Activated T-cell treated with anti-CD3 and anti-CD28 coated beads, Interleukin-2, amount 50 U/mL, for 24 hours (primary cell): ENCODE measurements around the gene C1QTNF7.
A peak's percentile ranks its signal among the peaks of the same experiment; 100 is the strongest.

Source experiments
- DNase-seq: peaks from one replicate; pipeline ENCODE4 v3.0.0-alpha.2; 2020
- H3K27ac Mint-ChIP-seq: 2 replicates; pipeline ENCODE4 v1.8.0; 2020; ENCODE audit warnings: mild to moderate bottlenecking, mixed read lengths
- H3K27me3 Mint-ChIP-seq: 2 replicates; pipeline ENCODE4 v1.8.0; 2020; ENCODE audit warnings: mixed read lengths
- H3K36me3 Mint-ChIP-seq: 2 replicates; pipeline ENCODE4 v1.8.0; 2020; ENCODE audit warnings: low read depth, mixed read lengths
- H3K4me1 Mint-ChIP-seq: 2 replicates; pipeline ENCODE4 v1.8.0; 2020; ENCODE audit warnings: low read depth, mixed read lengths
- H3K4me3 Mint-ChIP-seq: 2 replicates; pipeline ENCODE4 v1.8.0; 2020; ENCODE audit warnings: mild to moderate bottlenecking, moderate library complexity, mixed read lengths
- H3K9me3 Mint-ChIP-seq: 2 replicates; pipeline ENCODE4 v1.8.0; 2020; ENCODE audit warnings: mixed read lengths

The C1QTNF7 gene

DNA sequence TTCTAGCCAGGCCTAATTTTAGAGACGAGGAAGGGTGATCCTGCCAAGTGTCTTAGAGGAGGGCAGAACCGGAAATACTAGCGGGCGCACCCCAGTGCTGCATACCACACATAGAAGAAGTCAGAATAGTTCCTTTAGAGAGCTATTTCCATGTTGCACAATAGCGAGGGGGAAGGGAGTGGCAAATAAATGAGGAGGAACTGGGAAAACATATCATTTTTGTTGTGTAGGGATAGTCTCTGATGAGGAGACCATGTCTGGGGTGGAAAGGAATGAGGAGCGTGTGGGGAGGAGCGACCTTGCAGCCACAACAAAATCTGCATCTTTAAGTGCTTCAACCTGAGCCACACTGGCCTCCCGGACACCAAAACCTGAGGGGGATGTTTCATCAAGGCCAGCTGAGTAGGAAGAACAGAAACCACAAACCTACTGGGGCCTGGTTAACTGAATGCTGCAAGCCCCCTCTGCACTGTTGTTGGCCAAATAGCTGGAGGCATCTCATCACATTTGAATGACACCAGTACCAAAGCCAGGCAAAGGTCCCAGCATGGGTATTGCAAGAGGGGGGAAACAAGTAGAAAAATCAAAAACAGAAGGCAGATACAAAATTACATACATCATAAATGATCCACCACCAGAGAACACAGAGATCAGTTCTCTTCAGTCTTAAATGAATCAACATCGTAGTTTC, 26.7 kb upstream of the C1QTNF7 start:
- Mint-ChIP-seq H3K36me3 (no peaks in the 10 kb centered on the region), H3K4me3 (peak overlapping the region; percentile 47), H3K27me3 (no peaks in the 10 kb centered on the region), H3K9me3 (no peaks in the 10 kb centered on the region), H3K27ac (peak overlapping the region; percentile 71), H3K4me1 (peaks cover 42% of the 10 kb centered on the region)
- DNase-seq = peak; percentile 44

DNA sequence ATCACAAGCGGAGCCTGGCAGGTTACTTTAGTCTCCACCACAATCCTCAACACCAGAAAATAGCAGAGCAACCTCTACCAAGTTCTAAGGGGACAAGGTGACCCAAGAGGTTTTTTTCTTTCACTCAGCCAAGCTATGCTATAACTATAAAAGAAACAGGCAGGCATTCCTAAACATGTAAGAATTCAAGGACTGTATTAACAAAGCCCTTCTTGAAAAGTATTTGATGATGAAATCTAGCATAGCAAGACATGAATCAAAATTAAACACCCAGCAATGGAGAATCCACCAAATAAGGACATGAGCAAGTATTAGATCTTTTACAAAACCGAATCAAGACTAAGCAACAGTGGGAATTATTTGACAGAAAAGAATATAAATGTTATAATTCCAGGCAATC, 25.7 kb upstream of the C1QTNF7 start:
- DNase-seq = no peak
- Mint-ChIP-seq H3K27me3 (no peaks in the 10 kb centered on the region), H3K4me1 (peaks cover 41% of the 10 kb centered on the region), H3K27ac (peak overlapping the region; percentile 71), H3K9me3 (no peaks in the 10 kb centered on the region), H3K4me3 (no peak overlapping the region), H3K36me3 (no peaks in the 10 kb centered on the region)

GRCh38 chr4:15402974-15403373, 24.9 kb upstream of the C1QTNF7 start:
- no peak for DNase-seq
- no peaks in the 10 kb centered on the region for H3K27me3 Mint-ChIP-seq
- peaks cover 39% of the 10 kb centered on the region for H3K4me1 Mint-ChIP-seq
- H3K9me3 Mint-ChIP-seq = no peaks in the 10 kb centered on the region
- H3K36me3 Mint-ChIP-seq = no peaks in the 10 kb centered on the region
- no peak overlapping the region for H3K4me3 Mint-ChIP-seq
- no peak overlapping the region for H3K27ac Mint-ChIP-seq

DNA sequence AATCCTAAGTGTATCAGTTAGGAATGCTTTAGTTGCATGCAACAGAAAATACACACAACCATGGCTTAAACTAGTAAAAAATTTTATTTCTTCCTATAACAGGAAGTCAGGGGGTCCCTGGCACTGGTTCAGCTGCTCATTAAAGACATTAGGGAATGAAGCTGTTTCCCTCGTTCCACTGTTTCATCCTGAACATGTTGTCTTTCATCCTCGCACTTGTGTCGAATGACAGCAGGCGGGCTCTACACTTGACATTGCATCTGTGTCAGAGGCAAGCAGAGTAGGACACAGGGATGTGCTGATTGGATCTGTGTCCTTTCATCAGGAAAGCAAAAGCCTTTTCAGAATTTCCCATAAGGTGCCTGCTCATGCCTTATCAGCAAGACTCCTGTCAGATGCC, 22.8 kb upstream of the C1QTNF7 start:
- no peaks in the 10 kb centered on the region for H3K36me3 Mint-ChIP-seq
- DNase-seq = no peak
- H3K4me1 Mint-ChIP-seq = peaks cover 35% of the 10 kb centered on the region
- H3K4me3 Mint-ChIP-seq = no peak overlapping the region
- H3K9me3 Mint-ChIP-seq = no peaks in the 10 kb centered on the region
- H3K27ac Mint-ChIP-seq = no peak overlapping the region
- H3K27me3 Mint-ChIP-seq = no peaks in the 10 kb centered on the region

DNA sequence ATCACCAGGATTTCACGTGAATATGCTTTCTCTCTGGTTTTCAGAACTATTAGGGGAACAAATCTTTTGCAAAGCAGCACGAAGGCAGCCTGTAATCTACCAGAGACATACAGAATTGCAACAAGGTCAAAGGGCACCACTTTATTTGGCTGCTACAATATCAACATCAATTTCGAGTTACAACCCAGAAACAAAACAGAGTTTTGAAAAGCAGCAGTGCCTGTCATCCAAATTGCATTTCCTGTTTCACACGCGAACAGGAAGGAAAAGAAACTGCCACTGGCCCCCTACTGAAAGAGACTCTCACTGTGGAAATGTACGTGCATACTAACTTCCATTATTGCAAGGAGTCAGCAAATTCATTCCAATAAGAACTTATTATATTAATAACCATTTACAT, 17.1 kb upstream of the C1QTNF7 start:
- no peak for DNase-seq
- H3K4me1 Mint-ChIP-seq = peaks cover 49% of the 10 kb centered on the region
- no peaks in the 10 kb centered on the region for H3K36me3 Mint-ChIP-seq

GRCh38 chr4:15412461-15412860, 15.4 kb upstream of the C1QTNF7 start:
- Mint-ChIP-seq H3K27ac (no peak overlapping the region), H3K36me3 (no peaks in the 10 kb centered on the region), H3K9me3 (no peaks in the 10 kb centered on the region), H3K4me1 (peaks cover 49% of the 10 kb centered on the region), H3K4me3 (no peak overlapping the region), H3K27me3 (no peaks in the 10 kb centered on the region)
- no peak for DNase-seq

More for the DNA sequence above, 17.1 kb upstream of the C1QTNF7 start:
- peak overlapping the region; percentile 49 for H3K4me3 Mint-ChIP-seq
- H3K27ac Mint-ChIP-seq = peak overlapping the region; percentile 79
- no peaks in the 10 kb centered on the region for H3K9me3 Mint-ChIP-seq
- no peaks in the 10 kb centered on the region for H3K27me3 Mint-ChIP-seq

GRCh38 chr4:15413010-15413622, 14.7 kb upstream of the C1QTNF7 start:
- no peak overlapping the region for H3K4me3 Mint-ChIP-seq
- no peaks in the 10 kb centered on the region for H3K27me3 Mint-ChIP-seq
- no peaks in the 10 kb centered on the region for H3K36me3 Mint-ChIP-seq
- H3K27ac Mint-ChIP-seq = no peak overlapping the region
- H3K9me3 Mint-ChIP-seq = no peaks in the 10 kb centered on the region
- DNase-seq = no peak
- peaks cover 49% of the 10 kb centered on the region for H3K4me1 Mint-ChIP-seq

- no peaks in the 10 kb centered on the region for H3K27me3 Mint-ChIP-seq
- no peak overlapping the region for H3K4me3 Mint-ChIP-seq
- H3K36me3 Mint-ChIP-seq = no peaks in the 10 kb centered on the region
- H3K4me1 Mint-ChIP-seq = peaks cover 49% of the 10 kb centered on the region
- H3K27ac Mint-ChIP-seq = no peak overlapping the region
- no peaks in the 10 kb centered on the region for H3K9me3 Mint-ChIP-seq
- DNase-seq = no peak
These were observed 14.2 kb upstream of the C1QTNF7 start for GRCh38 chr4:15413623-15414019.

- Mint-ChIP-seq H3K27me3 (no peaks in the 10 kb centered on the region), H3K27ac (no peak overlapping the region), H3K4me1 (peaks cover 46% of the 10 kb centered on the region), H3K9me3 (no peaks in the 10 kb centered on the region), H3K4me3 (no peak overlapping the region), H3K36me3 (no peaks in the 10 kb centered on the region)
- no peak for DNase-seq
These were observed 13.2 kb upstream of the C1QTNF7 start for GRCh38 chr4:15414551-15415091.

DNA sequence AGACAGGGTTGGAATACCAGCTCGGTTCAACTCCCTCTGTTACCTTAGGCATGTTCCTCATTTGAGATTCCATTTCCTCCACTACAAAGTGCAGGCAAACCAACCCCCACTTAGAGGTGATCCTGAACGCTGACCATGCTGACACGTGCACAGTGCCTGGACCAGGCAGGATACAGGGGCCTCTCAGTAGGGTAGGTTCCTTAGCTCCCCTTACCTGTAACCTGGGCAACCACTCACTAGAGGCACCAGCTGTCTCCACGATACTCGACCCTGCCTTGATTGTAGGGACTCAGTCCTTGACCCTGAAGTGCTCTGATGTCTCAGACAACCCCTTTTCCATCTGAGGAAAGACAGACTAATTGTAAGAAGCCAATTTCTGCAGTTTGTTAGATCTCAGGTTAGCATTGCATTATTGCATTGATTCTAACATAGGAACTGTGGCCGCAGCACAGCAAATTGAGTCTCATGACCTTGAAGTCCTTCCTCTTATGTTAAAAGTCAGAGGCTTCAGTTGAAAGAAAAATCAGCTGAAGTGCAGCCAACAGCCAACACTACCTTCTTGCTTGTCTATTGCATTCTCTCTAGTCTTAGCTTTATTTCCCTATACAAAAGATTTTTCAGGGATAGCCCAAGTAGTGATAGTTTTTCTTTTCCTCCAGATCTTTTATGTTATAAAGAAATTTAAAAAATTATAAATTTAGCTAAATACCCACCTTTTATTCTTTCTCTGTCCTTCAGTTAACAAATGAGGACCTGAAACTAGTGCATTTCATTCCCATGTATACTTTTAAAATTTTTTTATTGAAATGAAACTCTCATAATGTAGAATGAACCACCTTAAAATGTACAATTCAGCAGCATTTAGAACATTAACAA, 11.2 kb upstream of the C1QTNF7 start:
- Mint-ChIP-seq H3K9me3 (no peaks in the 10 kb centered on the region), H3K27ac (no peak overlapping the region), H3K4me1 (peaks cover 28% of the 10 kb centered on the region), H3K27me3 (no peaks in the 10 kb centered on the region), H3K36me3 (no peaks in the 10 kb centered on the region), H3K4me3 (no peak overlapping the region)
- no peak for DNase-seq

- Mint-ChIP-seq H3K36me3 (no peaks in the 10 kb centered on the region), H3K27me3 (no peaks in the 10 kb centered on the region), H3K9me3 (no peaks in the 10 kb centered on the region), H3K4me1 (peaks cover 25% of the 10 kb centered on the region), H3K4me3 (no peak overlapping the region), H3K27ac (no peak overlapping the region)
- DNase-seq = no peak
These were observed 10.6 kb upstream of the C1QTNF7 start for GRCh38 chr4:15417233-15417660.

- no peaks in the 10 kb centered on the region for H3K9me3 Mint-ChIP-seq
- peaks cover 20% of the 10 kb centered on the region for H3K4me1 Mint-ChIP-seq
- H3K36me3 Mint-ChIP-seq = no peaks in the 10 kb centered on the region
- no peaks in the 10 kb centered on the region for H3K27me3 Mint-ChIP-seq
- H3K27ac Mint-ChIP-seq = no peak overlapping the region
- H3K4me3 Mint-ChIP-seq = no peak overlapping the region
- DNase-seq = no peak
These were observed 8.9 kb upstream of the C1QTNF7 start for GRCh38 chr4:15418956-15419355.

GRCh38 chr4:15420642-15421041, 7.2 kb upstream of the C1QTNF7 start:
- H3K9me3 Mint-ChIP-seq = no peaks in the 10 kb centered on the region
- H3K4me3 Mint-ChIP-seq = no peak overlapping the region
- no peak for DNase-seq
- H3K4me1 Mint-ChIP-seq = peaks cover 29% of the 10 kb centered on the region
- no peaks in the 10 kb centered on the region for H3K27me3 Mint-ChIP-seq
- H3K27ac Mint-ChIP-seq = no peak overlapping the region
- no peaks in the 10 kb centered on the region for H3K36me3 Mint-ChIP-seq

GRCh38 chr4:15423285-15423711, 4.5 kb upstream of the C1QTNF7 start:
- DNase-seq = no peak
- H3K27ac Mint-ChIP-seq = peak overlapping the region; percentile 72

More at GRCh38 chr4:15423285-15423711, 4.5 kb upstream of the C1QTNF7 start:
- peaks cover 35% of the 10 kb centered on the region for H3K4me1 Mint-ChIP-seq
- no peaks in the 10 kb centered on the region for H3K27me3 Mint-ChIP-seq
- no peaks in the 10 kb centered on the region for H3K9me3 Mint-ChIP-seq
- H3K36me3 Mint-ChIP-seq = no peaks in the 10 kb centered on the region
- H3K4me3 Mint-ChIP-seq = no peak overlapping the region
